Skeletal muscle satellite cell (primary cell): ENCODE results near the gene THOC6.

Experiments
- H3K27me3 ChIP-seq: 2 replicates; pipeline ENCODE4 v1.7.0; 2013; ENCODE audit warnings: low read length; ENCODE audit not compliant: control insufficient read depth, insufficient read depth
- H3K36me3 ChIP-seq: 2 replicates; pipeline ENCODE4 v1.7.0; 2013; ENCODE audit warnings: mild to moderate bottlenecking, control low read depth, low read length; ENCODE audit not compliant: insufficient read depth
- H3K4me1 ChIP-seq: 2 replicates; pipeline ENCODE4 v1.7.0; 2013; ENCODE audit warnings: low read length; ENCODE audit not compliant: control insufficient read depth, insufficient read depth
- H3K4me2 ChIP-seq: 2 replicates; pipeline ENCODE4 v1.7.0; 2013; ENCODE audit warnings: mild to moderate bottlenecking, low read length
- H3K4me3 ChIP-seq: 2 replicates; pipeline ENCODE4 v1.7.0; 2013; ENCODE audit warnings: low read length
- H3K9ac ChIP-seq: 2 replicates; pipeline ENCODE4 v1.7.0; 2013; ENCODE audit warnings: mild to moderate bottlenecking, low read depth, low read length, moderate library complexity
- H3K9me3 ChIP-seq: replicated peaks from 2 replicates; pipeline ENCODE4 v1.7.0; 2013; ENCODE audit warnings: mild to moderate bottlenecking, control low read depth, low read length

Gene THOC6

DNA sequence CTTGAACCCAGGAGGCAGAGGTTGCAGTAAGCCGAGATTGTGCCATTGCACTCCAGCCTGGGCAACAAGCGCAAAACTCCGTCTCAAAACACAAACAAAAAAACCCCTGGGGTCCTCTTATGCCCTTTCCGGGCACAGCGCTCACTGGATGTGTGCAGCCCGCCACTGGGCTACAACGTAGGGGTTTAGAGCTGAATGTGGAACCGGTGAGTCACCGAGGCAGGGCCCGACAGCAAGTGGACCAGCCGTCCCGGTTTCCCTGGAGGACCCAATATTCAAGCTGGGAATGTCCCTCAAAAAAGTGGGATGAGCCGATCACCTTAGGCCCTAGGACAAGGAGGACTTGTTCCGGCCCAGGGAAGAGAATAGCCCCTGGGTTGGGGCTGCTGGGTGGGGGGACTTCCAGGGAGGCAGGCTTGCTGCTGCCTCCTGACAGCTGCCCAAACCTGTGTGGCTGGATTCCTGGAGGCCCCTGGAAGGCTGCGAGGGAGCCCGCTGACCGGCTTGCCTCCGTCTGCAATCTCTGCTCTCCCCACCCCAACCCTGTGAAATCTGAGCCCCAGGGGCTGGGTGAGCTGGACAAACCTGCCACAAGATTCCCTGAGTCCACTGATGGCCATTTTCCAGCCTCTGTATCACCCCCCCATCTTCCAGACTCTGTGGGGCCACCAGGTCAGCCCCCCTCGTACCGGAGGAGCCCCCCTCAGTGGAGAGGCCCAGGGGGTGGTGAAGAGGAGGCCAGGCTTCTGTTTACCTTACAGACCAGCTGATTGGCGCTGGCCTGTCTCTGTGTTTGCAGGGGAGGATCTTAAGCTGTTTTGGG, 14.1 kb upstream of the THOC6 start:
- H3K4me2 ChIP-seq = no peak overlapping the region
- no peak overlapping the region for H3K9ac ChIP-seq
- H3K4me3 ChIP-seq = no peak overlapping the region
- no peaks in the 10 kb centered on the region for H3K4me1 ChIP-seq
- H3K27me3 ChIP-seq = peaks cover 49% of the 10 kb centered on the region
- no peaks in the 10 kb centered on the region for H3K9me3 ChIP-seq
- no peaks in the 10 kb centered on the region for H3K36me3 ChIP-seq

DNA sequence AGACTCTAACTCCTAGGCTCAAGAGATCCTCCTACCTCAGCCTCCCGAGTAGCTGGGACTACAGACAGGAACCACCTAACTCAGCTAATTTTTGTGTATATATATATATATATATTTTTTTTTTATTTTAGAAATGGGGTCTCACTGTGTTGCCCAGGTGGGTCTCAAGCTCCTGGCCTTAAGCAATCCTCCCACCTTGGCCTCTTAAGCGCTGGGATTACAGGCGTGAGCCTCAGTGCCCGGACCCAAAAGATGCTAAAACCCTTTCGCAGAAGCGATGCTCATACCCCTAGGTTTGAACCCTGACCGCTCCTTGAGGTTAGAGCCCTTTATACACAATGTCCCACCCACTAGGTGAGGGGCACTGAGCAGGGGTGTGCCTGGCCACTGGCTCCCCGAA, 13.3 kb upstream of the THOC6 start:
- Histone ChIP-seq H3K36me3 (no peaks in the 10 kb centered on the region), H3K4me3 (no peak overlapping the region), H3K4me1 (no peaks in the 10 kb centered on the region), H3K9ac (no peak overlapping the region), H3K9me3 (no peaks in the 10 kb centered on the region), H3K27me3 (peaks cover 49% of the 10 kb centered on the region), H3K4me2 (no peak overlapping the region)

- no peak overlapping the region for H3K4me3 ChIP-seq
- no peak overlapping the region for H3K9ac ChIP-seq
- H3K4me1 ChIP-seq = no peaks in the 10 kb centered on the region
- H3K27me3 ChIP-seq = peaks cover 49% of the 10 kb centered on the region
- no peaks in the 10 kb centered on the region for H3K9me3 ChIP-seq
- H3K4me2 ChIP-seq = no peak overlapping the region
- no peaks in the 10 kb centered on the region for H3K36me3 ChIP-seq
These were observed 11.6 kb upstream of the THOC6 start for GRCh38 chr16:3012246-3012645.

- Histone ChIP-seq H3K9ac (no peak within 1 kb of the TSS), H3K4me3 (no peak within 1 kb of the TSS), H3K9me3 (no peaks in the 10 kb centered on the region), H3K4me2 (no peak within 1 kb of the TSS), H3K4me1 (no peaks in the 10 kb centered on the region), H3K36me3 (no peaks in the 10 kb centered on the region), H3K27me3 (peaks cover 42% of the 10 kb centered on the region)
These were observed 10.9 kb upstream of the THOC6 start, which contains the start of gene CLDN9 for GRCh38 chr16:3012828-3013420. Gene CLDN9, plus strand, starts transcription at chr16:3012923. Its CDS starts 440 bp downstream, at chr16:3013363.

GRCh38 chr16:3013491-3013951, 10.3 kb upstream of the THOC6 start:
- Histone ChIP-seq H3K4me1 (no peaks in the 10 kb centered on the region), H3K27me3 (peaks cover 36% of the 10 kb centered on the region), H3K9me3 (no peaks in the 10 kb centered on the region), H3K36me3 (no peaks in the 10 kb centered on the region), H3K9ac (no peak overlapping the region), H3K4me2 (no peak overlapping the region), H3K4me3 (no peak overlapping the region)

- Histone ChIP-seq H3K4me1 (no peaks in the 10 kb centered on the region), H3K9ac (no peak overlapping the region), H3K36me3 (no peaks in the 10 kb centered on the region), H3K27me3 (peaks cover 33% of the 10 kb centered on the region), H3K4me3 (no peak overlapping the region), H3K9me3 (no peaks in the 10 kb centered on the region), H3K4me2 (no peak overlapping the region)
These were observed 9.7 kb upstream of the THOC6 start for GRCh38 chr16:3013998-3014690.

DNA sequence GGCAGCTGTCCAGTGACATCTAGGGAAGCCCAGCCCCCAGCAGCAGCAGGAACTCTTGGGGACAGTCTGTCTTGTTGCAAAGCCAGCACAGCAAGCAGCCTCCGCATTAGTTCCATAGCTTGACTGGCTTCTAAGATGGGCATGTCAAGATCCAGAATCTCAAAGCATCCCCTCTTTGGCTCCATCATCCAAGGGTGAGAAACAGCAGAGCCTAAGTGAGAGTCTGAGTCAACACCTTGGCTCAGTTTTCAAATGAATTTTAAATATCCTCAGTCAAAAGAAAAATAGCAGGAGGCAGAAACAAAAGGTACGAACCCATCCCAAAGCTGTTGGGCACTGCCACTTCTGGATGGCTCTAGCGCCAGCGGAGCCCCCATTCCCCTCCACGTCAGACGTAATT, 8.9 kb upstream of the THOC6 start:
- Histone ChIP-seq H3K4me3 (no peak overlapping the region), H3K36me3 (no peaks in the 10 kb centered on the region), H3K9ac (no peak overlapping the region), H3K27me3 (peaks cover 33% of the 10 kb centered on the region), H3K4me2 (no peak overlapping the region), H3K4me1 (peaks cover 3% of the 10 kb centered on the region), H3K9me3 (no peaks in the 10 kb centered on the region)

DNA sequence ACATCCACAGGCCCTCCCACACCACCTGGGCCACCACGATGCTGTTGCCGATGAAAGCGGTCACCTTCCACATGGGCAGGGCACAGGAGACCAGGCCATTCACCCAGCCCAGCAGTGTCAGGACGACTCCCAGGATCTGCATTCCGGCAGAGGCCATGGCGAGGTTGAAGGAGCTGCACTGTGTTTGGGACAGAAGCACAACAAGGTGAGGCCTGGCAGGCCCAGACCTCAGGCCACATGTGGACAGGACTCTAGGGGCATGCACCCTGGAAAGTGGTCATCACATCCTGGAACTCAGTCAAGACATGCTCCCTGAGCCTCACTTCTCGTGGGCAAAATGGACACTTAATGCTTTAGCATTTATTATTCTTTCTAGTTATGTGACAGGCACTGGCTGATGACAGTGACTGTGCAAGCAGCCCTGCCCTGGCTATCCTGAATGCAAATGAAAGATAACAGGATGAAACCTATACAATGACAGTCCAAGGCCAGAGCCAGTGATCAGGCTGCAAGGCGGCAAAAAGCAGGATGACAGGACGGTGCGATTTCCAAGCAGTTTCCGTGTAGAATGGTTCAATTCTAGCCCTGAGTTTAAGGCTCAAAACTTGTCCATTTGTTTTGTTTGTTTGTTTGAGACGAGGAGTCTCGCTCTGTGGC, 7.8 kb upstream of the THOC6 start:
- Histone ChIP-seq H3K9me3 (no peaks in the 10 kb centered on the region), H3K9ac (no peak overlapping the region), H3K27me3 (peaks cover 30% of the 10 kb centered on the region), H3K4me1 (peaks cover 3% of the 10 kb centered on the region), H3K4me2 (no peak overlapping the region), H3K36me3 (peaks cover 4% of the 10 kb centered on the region), H3K4me3 (no peak overlapping the region)

DNA sequence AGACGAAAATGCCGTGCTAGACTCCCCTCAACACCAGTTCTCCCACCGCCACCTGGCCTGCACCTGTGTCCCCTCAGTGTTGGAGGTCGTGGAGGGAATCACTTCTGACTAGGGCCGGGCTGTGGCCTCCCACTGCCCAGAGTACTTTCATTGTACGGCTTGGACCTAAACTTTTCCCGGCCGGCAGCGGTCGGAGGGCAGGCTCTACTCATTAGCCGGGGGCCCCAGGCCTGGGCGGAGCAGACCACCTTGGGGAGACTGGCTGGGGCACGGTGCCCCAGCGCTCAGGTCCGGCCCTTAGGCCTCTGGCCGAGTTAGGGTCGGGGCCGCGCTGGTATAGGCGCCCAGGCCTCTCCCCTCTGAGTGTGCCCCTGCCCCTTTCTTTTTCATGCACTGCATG, 6.5 kb upstream of the THOC6 start:
- Histone ChIP-seq H3K4me3 (no peak overlapping the region), H3K27me3 (peaks cover 21% of the 10 kb centered on the region), H3K36me3 (peaks cover 14% of the 10 kb centered on the region), H3K4me2 (no peak overlapping the region), H3K9ac (no peak overlapping the region), H3K4me1 (peaks cover 6% of the 10 kb centered on the region), H3K9me3 (no peaks in the 10 kb centered on the region)

DNA sequence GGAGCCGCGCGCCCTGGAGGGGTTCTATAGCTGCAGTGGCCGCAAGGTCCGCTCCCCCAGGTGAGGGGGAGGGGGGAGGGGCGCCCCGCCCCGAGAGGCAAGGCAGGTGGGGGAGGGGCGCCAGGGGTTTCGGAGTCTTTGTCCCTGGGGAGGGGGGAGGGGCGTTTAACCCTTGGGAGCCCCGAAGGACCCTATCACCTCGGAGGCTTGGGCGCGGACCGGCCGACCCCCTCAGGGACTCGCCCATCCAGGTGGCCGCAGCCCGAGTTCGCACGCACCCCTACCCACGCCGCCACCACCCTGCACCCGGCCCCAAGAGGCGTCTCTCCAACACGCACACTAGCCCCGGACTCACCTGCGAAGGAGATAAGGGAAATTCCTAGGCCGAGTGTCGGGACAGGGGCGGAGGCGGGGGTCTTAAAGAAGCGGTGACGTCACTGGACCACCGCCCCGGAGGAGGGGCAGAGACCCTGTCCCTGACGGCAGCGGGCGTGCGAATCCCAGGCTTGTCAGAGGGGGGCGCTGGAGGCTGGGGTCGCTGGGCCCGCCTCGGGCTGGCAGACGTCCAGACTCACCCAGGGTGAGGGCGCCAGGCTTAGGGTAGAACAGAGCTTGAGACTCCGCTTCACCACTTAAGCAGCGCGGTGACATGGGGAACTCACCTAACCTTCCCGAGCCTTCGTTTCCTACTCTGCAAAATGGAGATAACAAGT, 5.9 kb upstream of the THOC6 start, which contains the start of gene CLDN6:
TSS of gene CLDN6 (minus strand) at position 390 of the 713 bp plus-strand sequence. CDS start 2,162 bp downstream, outside the sequence.
- H3K4me1 ChIP-seq = peaks cover 12% of the 10 kb centered on the region

More for the DNA sequence above, 5.9 kb upstream of the THOC6 start, which contains the start of gene CLDN6:
- Histone ChIP-seq H3K36me3 (peaks cover 20% of the 10 kb centered on the region), H3K9ac (no peak within 1 kb of the TSS), H3K27me3 (peaks cover 15% of the 10 kb centered on the region), H3K4me2 (no peak within 1 kb of the TSS), H3K9me3 (no peaks in the 10 kb centered on the region), H3K4me3 (no peak within 1 kb of the TSS)
